WTC11 (cell line): ENCODE data around the gene RNF121. TPM values are rescaled to one million over a fixed set of nuclear protein-coding genes. Genes with fewer than 3 reads are reported as not detected.

Source experiments
- ATAC-seq: fragments of 200-7000 bp; cut with Tn5 transposase; 2 replicates; pipeline ENCODE4 v1.10.0; 2021; ENCODE audit warnings: mild to moderate bottlenecking, moderate library complexity
- CTCF ChIA-PET: fragments of 300-600 bp; sonication (Branson Sonifier 250); formaldehyde crosslinking; loops from one replicate; lab custom pipeline; 2021; ENCODE audit warnings: antibody characterized with exemption; lab: Charles Lee
- POLR2A ChIA-PET: fragments of 350-600 bp; sonication (Branson Sonifier 250); formaldehyde crosslinking; loops from one replicate; lab custom pipeline; 2021; ENCODE audit warnings: antibody characterized with exemption; lab: Charles Lee
- DNase-seq: peaks from one replicate; pipeline ENCODE4 v3.0.0; 2021; ENCODE audit warnings: low spot score
- H3K27ac Mint-ChIP-seq: 2 replicates; pipeline ENCODE4 v1.8.0; 2021; ENCODE audit warnings: mixed read lengths
- H3K27me3 Mint-ChIP-seq: 2 replicates; pipeline ENCODE4 v1.8.0; 2021; ENCODE audit warnings: low read depth, mild to moderate bottlenecking, moderate library complexity, mixed read lengths
- H3K36me3 Mint-ChIP-seq: 2 replicates; pipeline ENCODE4 v1.8.0; 2021; ENCODE audit warnings: mixed read lengths
- H3K4me1 Mint-ChIP-seq: 2 replicates; pipeline ENCODE4 v1.8.0; 2022; ENCODE audit warnings: mixed read lengths
- H3K4me3 Mint-ChIP-seq: 2 replicates; pipeline ENCODE4 v1.8.0; 2021; ENCODE audit warnings: mild to moderate bottlenecking, moderate library complexity, mixed read lengths
- H3K9me3 Mint-ChIP-seq: 2 replicates; pipeline ENCODE4 v1.8.0; 2021; ENCODE audit warnings: mixed read lengths
- ATF3 ChIP-seq: sonication (generic); formaldehyde crosslinking; conservative IDR thresholded peaks from 2 replicates; pipeline ENCODE4 v1.8.1; 2022; ENCODE audit warnings: mild to moderate bottlenecking, missing genetic modification reagents
- CTCF ChIP-seq: fragments of 200-600 bp; IDR thresholded peaks from 2 replicates; pipeline ENCODE4 v1.8.0; 2022; ENCODE audit warnings: antibody characterized with exemption
- GABPB1 ChIP-seq: sonication (generic); formaldehyde crosslinking; IDR thresholded peaks from 2 replicates; pipeline ENCODE4 v1.8.1; 2023; ENCODE audit warnings: mild to moderate bottlenecking, missing genetic modification reagents
- GRHL2 ChIP-seq: fragments of 250-450 bp; sonication (Bioruptor Pico); IDR thresholded peaks from 2 replicates; pipeline ENCODE4 v1.8.0; 2022; ENCODE audit warnings: mild to moderate bottlenecking, moderate library complexity; ENCODE audit not compliant: insufficient replicate concordance, severe bottlenecking
- HMGA2 ChIP-seq: fragments of 250-450 bp; sonication (Bioruptor Pico); IDR thresholded peaks from 2 replicates; pipeline ENCODE4 v1.4.0; 2021; ENCODE audit warnings: mild to moderate bottlenecking, moderate library complexity
- NR2C2 ChIP-seq: sonication (generic); formaldehyde crosslinking; IDR thresholded peaks from 2 replicates; pipeline ENCODE4 v1.8.0; 2022; ENCODE audit warnings: mild to moderate bottlenecking, missing genetic modification reagents
- ZNF121 ChIP-seq: sonication (generic); formaldehyde crosslinking; IDR thresholded peaks from 2 replicates; pipeline ENCODE4 v1.8.0; 2023; ENCODE audit warnings: missing genetic modification reagents
- ZNF138 ChIP-seq: sonication (generic); formaldehyde crosslinking; conservative IDR thresholded peaks from 2 replicates; pipeline ENCODE4 v1.8.1; 2022; ENCODE audit warnings: mild to moderate bottlenecking, moderate library complexity, missing genetic modification reagents
- ZNF232 ChIP-seq: sonication (generic); formaldehyde crosslinking; IDR thresholded peaks from 2 replicates; pipeline ENCODE4 v1.8.0; 2022; ENCODE audit warnings: mild to moderate bottlenecking, missing genetic modification reagents
- ZNF416 ChIP-seq: fragments of 250-450 bp; sonication (Bioruptor Pico); IDR thresholded peaks from 2 replicates; pipeline ENCODE4 v1.9.0; 2021; ENCODE audit warnings: mild to moderate bottlenecking, inconsistent platforms
- ZSCAN18 ChIP-seq: fragments of 250-450 bp; sonication (Bioruptor Pico); IDR thresholded peaks from 2 replicates; pipeline ENCODE4 v2.1.2; 2022; ENCODE audit warnings: mild to moderate bottlenecking, moderate library complexity
- total RNA-seq: library from RNA; stranded (reverse); gene quantifications from 3 replicates; pipeline ENCODE4 v1.2.3, GENCODE V29; 2021

Gene RNF121
- total RNA-seq, 1 experiment from 2014 or later = 40.2 TPM

GRCh38 chr11:71947498-71947897 is 18.7 kb downstream of the RNF121 start:
- no peak for DNase-seq
- Mint-ChIP-seq H3K4me1 (no peaks in the 10 kb centered on the region), H3K4me3 (no peak overlapping the region), H3K9me3 (no peaks in the 10 kb centered on the region), H3K27me3 (no peaks in the 10 kb centered on the region), H3K36me3 (no peaks in the 10 kb centered on the region), H3K27ac (peak overlapping the region; percentile 77)
- CTCF ChIA-PET = no interaction called here
- TF ChIP-seq GABPB1 (CRISPR knock-in tag) = peak; percentile 99
- no peak for TF ChIP-seq CTCF
- POLR2A ChIA-PET = no interaction called here
- ATAC-seq = no peak

GRCh38 chr11:71948314-71949027 is 19.6 kb downstream of the RNF121 start:
- no peak overlapping the region for H3K4me3 Mint-ChIP-seq
- H3K27me3 Mint-ChIP-seq = no peaks in the 10 kb centered on the region
- 0 out of 2 replicates have a peak, but pooled peaks have one; percentile 45 for TF ChIP-seq GABPB1 (CRISPR knock-in tag)
- no peak for TF ChIP-seq NR2C2 (CRISPR knock-in tag)
- TF ChIP-seq, all 79 proteins: peak for 1
- no peaks in the 10 kb centered on the region for H3K36me3 Mint-ChIP-seq
- no peaks in the 10 kb centered on the region for H3K9me3 Mint-ChIP-seq
- H3K4me1 Mint-ChIP-seq = no peaks in the 10 kb centered on the region
- ChIA-PET CTCF (no interaction called here), POLR2A (no interaction called here)
- DNase-seq = no peak
- no peak overlapping the region for H3K27ac Mint-ChIP-seq
- ATAC-seq = no peak

GRCh38 chr11:71949034-71949433 is 20.2 kb downstream of the RNF121 start:
- ChIA-PET POLR2A (no interaction called here), CTCF (no interaction called here)
- no peaks in the 10 kb centered on the region for H3K9me3 Mint-ChIP-seq
- no peaks in the 10 kb centered on the region for H3K36me3 Mint-ChIP-seq
- no peak overlapping the region for H3K4me3 Mint-ChIP-seq
- H3K27me3 Mint-ChIP-seq = no peaks in the 10 kb centered on the region
- no peak for TF ChIP-seq ZSCAN18
- no peak for TF ChIP-seq ZNF232 (CRISPR knock-in tag)
- no peak for TF ChIP-seq HMGA2 (CRISPR knock-in tag)
- TF ChIP-seq, all 79 proteins: peak for 0
- no peak overlapping the region for H3K27ac Mint-ChIP-seq
- ATAC-seq (no peak), DNase-seq (no peak)
- no peaks in the 10 kb centered on the region for H3K4me1 Mint-ChIP-seq

- CTCF ChIA-PET = no interaction called here
- Mint-ChIP-seq H3K9me3 (no peaks in the 10 kb centered on the region), H3K4me3 (no peak overlapping the region), H3K36me3 (no peaks in the 10 kb centered on the region), H3K4me1 (no peaks in the 10 kb centered on the region), H3K27ac (no peak overlapping the region), H3K27me3 (no peaks in the 10 kb centered on the region)
- DNase-seq (no peak), ATAC-seq (no peak)
- POLR2A ChIA-PET = no interaction called here
- TF ChIP-seq ZSCAN18 (no peak), ATF3 (CRISPR knock-in tag) (no peak), ZNF121 (CRISPR knock-in tag) (no peak), GRHL2 (CRISPR knock-in tag) (no peak), ZNF138 (CRISPR knock-in tag) (no peak), ZNF416 (CRISPR knock-in tag) (no peak)
Observed at GRCh38 chr11:71951741-71952310, 23.0 kb downstream of the RNF121 start.
